Ramos (cell line): ENCODE data around the gene GJC1.

Experiments
- in situ Hi-C: fragments of 300-500 bp; cut with MboI; formaldehyde crosslinking; loops from one replicate; pipeline ENCODE4 v1.14.3; 2022; ENCODE audit warnings: low sequenced_read_pairs; ENCODE audit not compliant: unreplicated experiment

GJC1 gene

GRCh38 chr17:44807093-44807816 is 22.8 kb downstream of the GJC1 start:
- in situ Hi-C loops = no loop called here

- in situ Hi-C loops = no loop called here
Observed at GRCh38 chr17:44804302-44805089, 25.6 kb downstream of the GJC1 start.

DNA sequence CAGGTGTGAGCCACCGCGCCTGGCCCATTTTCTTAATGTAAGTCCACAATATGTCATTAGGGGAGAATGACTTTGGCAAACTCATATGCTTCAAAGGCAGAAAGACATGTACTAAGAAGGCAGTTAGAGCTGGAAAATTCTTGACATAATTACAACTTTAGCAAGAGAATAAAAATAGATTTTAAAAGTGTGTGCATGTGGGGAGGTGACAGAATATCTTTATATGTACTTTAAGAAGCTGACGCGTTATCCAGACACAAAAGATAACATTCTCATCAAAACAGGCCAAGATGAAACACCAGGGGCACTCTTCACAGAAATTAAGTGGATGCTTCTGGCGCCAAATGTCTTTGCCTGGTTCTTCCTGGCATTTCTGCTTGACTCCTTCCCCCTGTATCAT is 28.2 kb downstream of the GJC1 start:
- in situ Hi-C loops = no loop called here

GRCh38 chr17:44798356-44798755 is 31.7 kb downstream of the GJC1 start:
- in situ Hi-C loops = no loop called here

- in situ Hi-C loops = no loop called here
Observed at GRCh38 chr17:44797802-44798201, 32.3 kb downstream of the GJC1 start.

GRCh38 chr17:44796731-44797130 is 33.4 kb downstream of the GJC1 start:
- in situ Hi-C loops = no loop called here

DNA sequence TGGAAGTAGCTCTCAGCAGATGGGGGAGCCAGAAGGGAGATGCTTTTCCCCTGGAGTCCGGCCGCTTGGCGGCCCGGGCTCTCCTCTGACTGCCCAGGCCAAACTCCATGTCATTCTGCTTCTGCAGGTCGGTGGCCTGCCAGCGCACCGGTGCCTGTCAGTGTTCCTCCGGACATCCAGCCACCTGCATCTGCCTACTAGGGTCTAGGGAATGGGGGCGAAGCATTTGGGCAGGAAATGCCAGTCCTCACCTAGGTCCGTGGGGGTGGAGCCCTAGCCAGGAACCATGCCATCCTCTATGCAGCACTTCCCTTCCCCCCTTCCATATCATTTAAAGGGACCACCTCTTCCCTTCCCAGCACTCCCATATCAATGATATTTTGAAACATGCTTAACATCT is 34.2 kb downstream of the GJC1 start:
- in situ Hi-C loops = no loop called here

DNA sequence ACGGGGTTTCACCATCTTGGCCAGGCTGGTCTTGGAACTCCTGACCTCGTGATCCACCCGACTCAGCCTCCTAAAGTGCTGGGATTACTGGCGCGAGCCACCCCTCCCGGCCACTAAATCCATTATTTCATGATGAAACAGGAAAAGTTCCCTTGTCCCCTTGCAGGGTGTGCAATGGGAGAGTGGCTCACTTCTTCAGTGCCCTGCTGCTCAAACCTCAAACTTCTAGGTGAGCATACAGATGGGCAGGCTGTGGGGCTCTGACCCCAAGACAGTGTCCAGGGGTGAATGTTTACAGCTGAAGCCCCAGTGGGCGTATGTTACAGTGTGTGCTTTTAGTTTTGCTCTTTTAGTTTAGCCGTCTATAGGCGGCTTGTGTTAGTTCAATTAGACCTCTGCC is 34.7 kb downstream of the GJC1 start:
- in situ Hi-C loops = no loop called here

DNA sequence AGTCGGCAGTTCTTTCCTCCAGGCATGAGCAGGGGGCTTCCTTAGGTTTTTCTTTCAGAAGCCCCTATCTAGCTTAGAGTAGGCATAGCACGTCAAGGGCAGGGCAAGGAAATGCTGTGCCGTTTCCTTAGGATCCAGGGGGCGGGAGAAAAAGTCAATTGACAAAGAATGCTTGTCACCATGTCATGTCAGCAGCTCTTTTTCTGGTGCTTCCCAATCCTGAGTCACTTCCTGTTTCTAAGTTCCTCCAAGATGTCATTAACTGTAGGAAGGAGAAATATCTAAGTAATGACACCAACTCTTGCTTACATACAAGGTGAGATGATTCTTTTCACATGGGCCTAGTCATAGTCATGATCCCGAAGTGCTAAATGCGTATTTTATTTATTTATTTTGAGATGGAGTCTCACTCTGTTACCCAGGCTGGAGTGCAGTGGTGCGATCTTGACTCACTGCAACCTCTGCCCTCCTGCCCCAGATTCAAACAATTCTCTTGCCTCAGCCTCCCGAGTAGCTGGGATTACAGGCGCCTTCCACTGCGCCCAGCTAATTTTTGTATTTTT is 35.2 kb downstream of the GJC1 start:
- in situ Hi-C loops = no loop called here

GRCh38 chr17:44793885-44794842 is 35.9 kb downstream of the GJC1 start:
- in situ Hi-C loops = no loop called here

DNA sequence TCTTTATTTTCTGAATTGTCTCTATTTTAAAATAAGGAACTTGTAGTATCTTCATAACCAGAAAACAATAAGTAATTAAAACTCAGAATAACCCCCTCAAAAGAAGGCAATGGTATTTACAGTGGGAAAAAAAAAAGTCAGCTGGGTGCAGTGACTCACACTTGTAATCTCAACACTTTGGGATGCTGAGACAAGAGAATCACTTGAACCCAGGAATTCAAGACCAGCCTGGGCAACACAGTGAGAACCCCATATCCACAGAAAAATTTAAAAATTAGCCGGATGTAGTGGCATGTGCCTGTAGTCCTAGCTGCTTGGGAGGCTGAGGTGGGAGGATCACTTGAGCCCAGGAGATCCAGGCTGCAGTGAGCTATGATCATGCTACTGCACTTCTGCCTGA is 37.8 kb downstream of the GJC1 start:
- in situ Hi-C loops = no loop called here

GRCh38 chr17:44788139-44788538 is 41.9 kb downstream of the GJC1 start:
- in situ Hi-C loops = no loop called here

- in situ Hi-C loops = no loop called here
Observed at GRCh38 chr17:44787271-44787940, 42.7 kb downstream of the GJC1 start.

DNA sequence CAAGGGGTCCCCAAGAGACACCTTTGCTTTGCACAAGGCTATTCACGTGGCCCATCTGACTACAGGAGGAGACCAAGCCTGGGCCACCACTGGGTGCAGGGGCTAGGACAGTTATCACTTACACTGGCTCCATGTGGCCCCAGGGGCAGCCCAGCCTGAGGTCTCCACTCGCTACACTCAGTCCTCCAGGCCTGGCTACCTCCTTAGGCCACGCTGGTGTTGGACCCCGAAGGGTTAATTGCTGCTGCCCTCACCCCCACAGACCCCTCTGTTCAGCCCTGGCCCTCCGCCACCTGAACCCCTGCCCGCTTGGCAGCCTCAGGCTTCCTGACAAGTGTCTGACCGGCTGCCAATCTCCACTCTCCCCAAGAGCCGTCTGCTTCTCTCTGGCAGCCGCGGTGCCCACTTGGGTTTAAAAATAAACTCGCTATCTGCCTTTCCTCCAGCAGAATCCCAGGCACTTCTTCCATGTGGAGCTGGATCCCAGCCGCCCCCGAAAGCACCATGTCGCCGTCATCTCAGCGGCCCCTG is 43.5 kb downstream of the GJC1 start:
- in situ Hi-C loops = no loop called here

DNA sequence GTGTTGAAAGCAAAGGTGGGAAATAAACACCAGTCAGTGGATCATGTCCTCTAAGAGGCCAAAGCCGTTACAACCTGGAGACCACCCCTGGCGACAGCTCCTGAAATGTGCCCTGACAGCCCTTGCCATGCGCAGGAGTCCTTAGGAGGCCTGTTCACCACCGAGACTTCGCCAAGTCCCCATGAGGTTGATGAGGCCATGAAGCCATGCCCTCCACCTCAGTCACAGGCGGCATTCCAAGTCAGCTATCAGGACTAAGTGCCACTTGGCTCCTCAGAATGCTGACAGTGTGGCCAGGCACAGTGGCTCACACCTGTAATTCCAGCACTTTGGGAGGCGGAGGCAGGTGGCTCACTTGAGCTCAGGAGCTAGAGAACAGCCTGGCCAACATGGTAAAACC is 44.2 kb downstream of the GJC1 start:
- in situ Hi-C loops = no loop called here

DNA sequence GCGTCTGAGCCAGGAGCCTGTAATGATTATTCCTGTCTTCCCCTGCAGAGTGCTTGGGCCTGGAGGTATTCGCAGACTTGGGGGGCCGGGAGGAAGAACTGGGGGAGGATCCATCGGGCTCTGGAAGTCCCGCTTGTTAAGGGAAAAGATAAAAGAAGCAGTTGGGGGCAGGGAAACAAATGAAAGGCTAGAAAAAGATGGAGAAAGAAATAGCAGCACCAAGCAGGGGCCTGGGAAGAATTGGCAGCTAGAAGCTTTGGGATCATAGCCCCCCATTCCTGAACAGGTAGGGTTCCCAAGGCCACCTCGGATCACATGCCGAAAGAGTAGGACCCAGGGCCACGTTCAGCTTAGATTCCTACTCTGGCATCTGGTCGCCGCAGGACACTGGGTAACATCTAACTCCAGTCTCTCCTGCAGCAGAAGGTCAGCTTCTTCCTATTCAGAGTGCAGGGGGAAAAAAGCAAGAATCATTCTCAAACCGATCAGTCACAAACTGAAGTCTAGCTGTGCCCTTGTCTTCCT is 47.7 kb downstream of the GJC1 start:
- in situ Hi-C loops = loop anchor here (5.0 kb wide), 1 partner anchor 80 kb away; no protein-coding TSS in a partner anchor

DNA sequence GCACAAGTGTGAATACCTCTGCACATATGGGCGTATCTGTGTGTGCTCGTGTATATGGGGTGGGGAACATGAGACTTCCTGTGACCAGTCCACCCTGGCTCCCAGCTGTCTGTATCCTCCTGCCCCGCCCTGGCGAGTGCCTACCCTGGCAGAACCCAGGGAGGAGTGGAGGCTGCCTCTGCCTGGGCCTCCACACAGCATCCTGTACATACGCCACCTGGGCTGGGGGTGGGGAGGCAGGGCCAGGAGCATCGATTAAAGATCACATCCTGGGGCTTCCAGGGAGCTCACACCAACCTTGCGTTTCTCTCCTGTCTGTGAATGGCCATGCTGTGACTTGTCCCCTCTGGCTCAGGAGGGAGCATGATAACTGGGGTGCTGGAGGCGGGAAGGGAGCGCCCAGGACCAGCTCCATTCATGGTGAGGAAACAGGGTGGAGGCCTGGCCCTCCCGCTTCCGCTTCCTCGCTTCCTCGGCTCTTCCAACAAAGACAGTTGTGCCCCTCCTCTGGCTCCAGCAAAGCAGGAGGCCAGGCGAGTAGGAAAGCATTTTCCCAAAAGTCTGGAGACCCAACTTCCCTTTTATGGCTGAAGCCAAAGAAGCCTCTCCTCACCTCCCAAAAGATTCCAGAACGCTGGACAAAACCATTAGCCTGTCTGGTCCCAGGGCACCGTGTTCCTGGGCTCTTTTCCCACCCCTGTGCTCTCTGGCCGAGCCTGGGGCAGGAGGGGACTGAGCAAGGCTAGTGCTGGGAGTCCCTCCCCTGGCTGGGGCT is 48.3 kb downstream of the GJC1 start:
- in situ Hi-C loops = loop anchor here (5.0 kb wide), 1 partner anchor 81 kb away; no protein-coding TSS in a partner anchor

GRCh38 chr17:44780845-44781480 is 49.1 kb downstream of the GJC1 start:
- in situ Hi-C loops = loop anchor here (5.0 kb wide), 1 partner anchor 81 kb away; no protein-coding TSS in a partner anchor
